ENCODE results near the gene IGFBP5.

The IGFBP5 gene

DNA sequence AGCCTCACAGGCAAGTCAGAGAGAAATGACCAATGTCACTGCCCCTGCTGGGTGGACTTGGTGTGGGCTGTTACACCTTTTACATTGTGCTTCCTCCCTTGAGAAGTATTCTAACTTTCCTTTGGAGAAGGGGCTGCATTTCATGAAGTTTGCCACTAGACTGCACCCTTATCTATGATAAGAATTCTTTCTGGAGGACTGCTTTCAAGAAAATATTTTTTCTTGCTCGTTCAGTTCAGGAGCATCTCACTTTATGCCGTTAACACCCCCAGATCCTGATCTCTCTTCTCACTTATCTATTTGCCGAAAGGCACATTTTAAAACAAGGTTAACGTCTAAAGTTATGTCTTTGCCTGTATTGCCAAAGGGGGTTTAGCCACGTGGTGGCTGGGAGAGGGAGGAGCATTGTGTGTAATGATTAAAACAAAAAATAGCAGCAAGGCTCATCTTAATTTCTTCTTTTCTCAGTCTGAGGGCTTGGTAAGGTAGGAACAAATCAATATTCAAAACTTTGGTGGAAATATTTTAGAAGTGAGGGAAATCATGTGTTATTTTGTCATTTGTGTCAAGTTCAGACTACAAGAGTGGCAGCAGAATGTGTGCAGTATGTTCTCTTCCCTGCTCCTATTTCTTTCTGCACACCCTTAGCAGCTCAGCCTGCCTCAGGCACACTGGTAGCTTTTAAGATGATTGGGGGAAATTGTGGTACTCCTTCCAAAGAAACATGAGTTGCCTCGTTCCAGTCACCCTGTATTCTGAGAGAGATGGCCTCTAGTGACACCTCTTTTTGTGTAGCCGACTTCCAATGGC lies 1.6 kb upstream of the IGFBP5 start:
- Histone ChIP-seq H3K9me3 (no peaks in the 10 kb centered on the region), H3K27me3 (peaks cover 96% of the 10 kb centered on the region), H3K4me3 (ENCODE audit: low read depth in 1 of 2, low read length in 1 of 2) (no peak overlapping the region), H3K36me3 (no peaks in the 10 kb centered on the region), H3K27ac (no peak overlapping the region), H3K4me1 (ENCODE audit: control insufficient read depth in 1 of 2, insufficient read depth in 1 of 2, low read depth in 1 of 2, low read length in 1 of 2) (no peaks in the 10 kb centered on the region)
- TF ChIP-seq, protein P1, sequence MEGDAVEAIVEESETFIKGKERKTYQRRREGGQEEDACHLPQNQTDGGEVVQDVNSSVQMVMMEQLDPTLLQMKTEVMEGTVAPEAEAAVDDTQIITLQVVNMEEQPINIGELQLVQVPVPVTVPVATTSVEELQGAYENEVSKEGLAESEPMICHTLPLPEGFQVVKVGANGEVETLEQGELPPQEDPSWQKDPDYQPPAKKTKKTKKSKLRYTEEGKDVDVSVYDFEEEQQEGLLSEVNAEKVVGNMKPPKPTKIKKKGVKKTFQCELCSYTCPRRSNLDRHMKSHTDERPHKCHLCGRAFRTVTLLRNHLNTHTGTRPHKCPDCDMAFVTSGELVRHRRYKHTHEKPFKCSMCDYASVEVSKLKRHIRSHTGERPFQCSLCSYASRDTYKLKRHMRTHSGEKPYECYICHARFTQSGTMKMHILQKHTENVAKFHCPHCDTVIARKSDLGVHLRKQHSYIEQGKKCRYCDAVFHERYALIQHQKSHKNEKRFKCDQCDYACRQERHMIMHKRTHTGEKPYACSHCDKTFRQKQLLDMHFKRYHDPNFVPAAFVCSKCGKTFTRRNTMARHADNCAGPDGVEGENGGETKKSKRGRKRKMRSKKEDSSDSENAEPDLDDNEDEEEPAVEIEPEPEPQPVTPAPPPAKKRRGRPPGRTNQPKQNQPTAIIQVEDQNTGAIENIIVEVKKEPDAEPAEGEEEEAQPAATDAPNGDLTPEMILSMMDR (IDR thresholded peaks at IDR 0.05) = no peak

GRCh38 chr2:216696321-216696720 lies 972 bp upstream of the IGFBP5 start:
- Histone ChIP-seq H3K27ac (no peak overlapping the region), H3K27me3 (peaks cover 100% of the 10 kb centered on the region), H3K36me3 (no peaks in the 10 kb centered on the region), H3K9me3 (no peaks in the 10 kb centered on the region), H3K4me1 (ENCODE audit: control insufficient read depth in 1 of 2, insufficient read depth in 1 of 2, low read depth in 1 of 2, low read length in 1 of 2) (no peaks in the 10 kb centered on the region), H3K4me3 (ENCODE audit: low read depth in 1 of 2, low read length in 1 of 2) (no peak overlapping the region)
- TF ChIP-seq, protein P1 (IDR thresholded peaks at IDR 0.05) = no peak

GRCh38 chr2:216694826-216695217 lies 527 bp downstream of the IGFBP5 start:
- no peak overlapping the region for H3K27ac ChIP-seq
- no peaks in the 10 kb centered on the region for H3K36me3 ChIP-seq
- no peaks in the 10 kb centered on the region for H3K4me1 ChIP-seq (ENCODE audit: control insufficient read depth in 1 of 2, insufficient read depth in 1 of 2, low read depth in 1 of 2, low read length in 1 of 2)
- no peaks in the 10 kb centered on the region for H3K9me3 ChIP-seq
- H3K27me3 ChIP-seq = peaks cover 100% of the 10 kb centered on the region
- TF ChIP-seq, protein P1 (IDR thresholded peaks at IDR 0.05) = no peak
- no peak overlapping the region for H3K4me3 ChIP-seq (ENCODE audit: low read depth in 1 of 2, low read length in 1 of 2)

GRCh38 chr2:216694082-216694825 lies 1.1 kb downstream of the IGFBP5 start:
- TF ChIP-seq, protein P1 (IDR thresholded peaks at IDR 0.05) = no peak
- Histone ChIP-seq H3K36me3 (no peaks in the 10 kb centered on the region), H3K27me3 (peaks cover 100% of the 10 kb centered on the region), H3K4me3 (ENCODE audit: low read depth in 1 of 2, low read length in 1 of 2) (no peak overlapping the region), H3K27ac (no peak overlapping the region), H3K4me1 (ENCODE audit: control insufficient read depth in 1 of 2, insufficient read depth in 1 of 2, low read depth in 1 of 2, low read length in 1 of 2) (no peaks in the 10 kb centered on the region), H3K9me3 (no peaks in the 10 kb centered on the region)

GRCh38 chr2:216693414-216694080 lies 1.8 kb downstream of the IGFBP5 start:
- no peaks in the 10 kb centered on the region for H3K36me3 ChIP-seq
- H3K27ac ChIP-seq = no peak overlapping the region
- H3K9me3 ChIP-seq = no peaks in the 10 kb centered on the region
- H3K27me3 ChIP-seq = peaks cover 100% of the 10 kb centered on the region
- H3K4me3 ChIP-seq (ENCODE audit: low read depth in 1 of 2, low read length in 1 of 2) = no peak overlapping the region
- no peaks in the 10 kb centered on the region for H3K4me1 ChIP-seq (ENCODE audit: control insufficient read depth in 1 of 2, insufficient read depth in 1 of 2, low read depth in 1 of 2, low read length in 1 of 2)
- TF ChIP-seq, protein P1 (IDR thresholded peaks at IDR 0.05) = no peak

Measured in neutrophil (primary cell).